Measurements from ENCODE around the gene PCDHGC3. TPM values are rescaled to one million over a fixed set of nuclear protein-coding genes. Genes with fewer than 3 reads are reported as not detected.

Gene PCDHGC3
- 5.3 to 6.9 TPM (median 6.2 TPM) in 5 replicates for total RNA-seq (2022; extraction: Qiagen RNA extraction)

GRCh38 chr5:141475625-141476131 is at the start of gene PCDHGC3:
TSS of gene PCDHGC3 (plus strand) at chr5:141475966. CDS start at chr5:141476117, 151 bp downstream.

DNA sequence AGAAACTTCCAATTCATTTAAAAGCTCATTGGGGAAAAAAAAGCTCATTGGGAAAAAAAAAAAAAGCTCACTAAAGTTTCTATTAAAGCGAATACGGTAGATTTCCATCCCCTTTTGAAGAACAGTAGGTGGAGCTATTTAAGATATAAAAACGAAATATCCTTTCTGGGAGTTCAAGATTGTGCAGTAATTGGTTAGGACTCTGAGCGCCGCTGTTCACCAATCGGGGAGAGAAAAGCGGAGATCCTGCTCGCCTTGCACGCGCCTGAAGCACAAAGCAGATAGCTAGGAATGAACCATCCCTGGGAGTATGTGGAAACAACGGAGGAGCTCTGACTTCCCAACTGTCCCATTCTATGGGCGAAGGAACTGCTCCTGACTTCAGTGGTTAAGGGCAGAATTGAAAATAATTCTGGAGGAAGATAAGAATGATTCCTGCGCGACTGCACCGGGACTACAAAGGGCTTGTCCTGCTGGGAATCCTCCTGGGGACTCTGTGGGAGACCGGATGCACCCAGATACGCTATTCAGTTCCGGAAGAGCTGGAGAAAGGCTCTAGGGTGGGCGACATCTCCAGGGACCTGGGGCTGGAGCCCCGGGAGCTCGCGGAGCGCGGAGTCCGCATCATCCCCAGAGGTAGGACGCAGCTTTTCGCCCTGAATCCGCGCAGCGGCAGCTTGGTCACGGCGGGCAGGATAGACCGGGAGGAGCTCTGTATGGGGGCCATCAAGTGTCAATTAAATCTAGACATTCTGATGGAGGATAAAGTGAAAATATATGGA is 45.2 kb upstream of the PCDHGC3 start, which contains the start of gene PCDHGA12:
TSS of gene PCDHGA12 (plus strand) at position 176 of the 782 bp plus-strand sequence. CDS start at position 429, 253 bp downstream.

DNA sequence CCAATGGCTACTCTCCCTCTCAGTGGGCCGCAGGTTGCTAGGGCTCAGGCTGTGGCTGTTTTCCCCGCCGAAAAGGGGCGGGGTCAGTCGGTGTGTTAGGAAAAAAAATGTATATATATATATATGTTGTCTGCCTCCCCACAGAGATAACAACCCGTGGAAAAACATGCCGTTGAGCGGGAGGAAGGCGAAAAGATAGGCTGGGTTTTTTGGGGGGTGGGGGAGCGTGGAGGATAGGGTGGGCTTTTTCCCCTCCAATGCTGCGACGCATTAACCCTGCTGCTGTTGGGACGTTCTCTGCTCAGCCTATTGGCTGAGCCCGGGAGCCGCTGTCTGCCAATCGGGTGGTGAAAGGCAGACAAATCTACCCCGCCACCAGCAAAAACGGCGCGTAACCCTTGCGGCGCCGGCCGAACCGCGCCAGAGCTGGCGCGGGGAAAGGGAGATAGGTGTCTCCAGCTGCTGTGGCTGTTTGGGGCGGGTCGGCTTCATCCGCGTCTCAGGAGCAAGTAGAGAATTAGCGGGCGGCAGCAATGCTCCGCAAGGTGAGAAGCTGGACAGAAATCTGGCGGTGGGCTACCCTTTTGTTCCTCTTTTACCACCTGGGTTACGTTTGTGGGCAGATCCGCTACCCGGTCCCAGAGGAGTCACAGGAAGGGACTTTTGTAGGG is 9.0 kb downstream of the PCDHGC3 start, which contains the start of gene PCDHGC4:
TSS of gene PCDHGC4 (plus strand) at position 390 of the 671 bp plus-strand sequence. CDS start at position 534, 144 bp downstream.

GRCh38 chr5:141488591-141489561 is 13.1 kb downstream of the PCDHGC3 start, which contains the start of gene PCDHGC5:
TSS of gene PCDHGC5 (plus strand) at chr5:141489081. CDS start at chr5:141489241, 160 bp downstream.

Other genes with a start within 250 kb of the PCDHGC3 start
- gene PCDHB15, start 230.6 kb upstream of the PCDHGC3 start, total RNA-seq (2022; extraction: Qiagen RNA extraction): 0.03 to 0.14 TPM (median 0.06 TPM) in 5 replicates
- not detected in 5 replicates for gene SLC25A2, start 171.9 kb upstream of the PCDHGC3 start, total RNA-seq (2022; extraction: Qiagen RNA extraction)
- 60.4 to 85.3 TPM (median 69.6 TPM) in 5 replicates for gene TAF7, start 155.2 kb upstream of the PCDHGC3 start, total RNA-seq (2022; extraction: Qiagen RNA extraction)
- gene PCDHGA1, start 145.5 kb upstream of the PCDHGC3 start, total RNA-seq (2022; extraction: Qiagen RNA extraction): 0.22 to 0.38 TPM (median 0.31 TPM) in 5 replicates
- gene PCDHGA2, start 137.2 kb upstream of the PCDHGC3 start, total RNA-seq (2022; extraction: Qiagen RNA extraction): 0.54 to 0.91 TPM (median 0.62 TPM) in 5 replicates
- gene PCDHGA3, start 132.1 kb upstream of the PCDHGC3 start, total RNA-seq (2022; extraction: Qiagen RNA extraction): not detected in 5 replicates
- gene PCDHGB1, start 125.9 kb upstream of the PCDHGC3 start, total RNA-seq (2022; extraction: Qiagen RNA extraction): 1.3 to 2.2 TPM (median 1.6 TPM) in 5 replicates
- 0.06 to 0.16 TPM (median 0.12 TPM) in 4 of 5 replicates, not detected in the other for gene PCDHGA4, start 120.9 kb upstream of the PCDHGC3 start, total RNA-seq (2022; extraction: Qiagen RNA extraction)
- gene PCDHGB2, start 116.0 kb upstream of the PCDHGC3 start, total RNA-seq (2022; extraction: Qiagen RNA extraction): 0.05 to 0.13 TPM (median 0.11 TPM) in 4 of 5 replicates, not detected in the other
- gene PCDHGA5, start 111.8 kb upstream of the PCDHGC3 start, total RNA-seq (2022; extraction: Qiagen RNA extraction): 0.10 to 0.23 TPM (median 0.13 TPM) in 5 replicates
- 0.20 to 0.25 TPM (median 0.21 TPM) in 5 replicates for gene PCDHGB3, start 105.7 kb upstream of the PCDHGC3 start, total RNA-seq (2022; extraction: Qiagen RNA extraction)
- gene PCDHGA6, start 102.1 kb upstream of the PCDHGC3 start, total RNA-seq (2022; extraction: Qiagen RNA extraction): 0.14 to 0.26 TPM (median 0.20 TPM) in 5 replicates
- gene PCDHGA7, start 93.2 kb upstream of the PCDHGC3 start, total RNA-seq (2022; extraction: Qiagen RNA extraction): 0.57 to 1.2 TPM (median 0.76 TPM) in 5 replicates
- 0.56 to 1.1 TPM (median 0.85 TPM) in 5 replicates for gene PCDHGB4, start 88.3 kb upstream of the PCDHGC3 start, total RNA-seq (2022; extraction: Qiagen RNA extraction)
- 0.02 to 0.05 TPM (median 0.05 TPM) in 3 of 5 replicates, not detected in the others for gene PCDHGA8, start 83.3 kb upstream of the PCDHGC3 start, total RNA-seq (2022; extraction: Qiagen RNA extraction)
- gene PCDHGB5, start 78.0 kb upstream of the PCDHGC3 start, total RNA-seq (2022; extraction: Qiagen RNA extraction): 2.0 to 2.6 TPM (median 2.3 TPM) in 5 replicates
- 0.05 to 0.07 TPM (median 0.07 TPM) in 4 of 5 replicates, not detected in the other for gene PCDHGA9, start 73.2 kb upstream of the PCDHGC3 start, total RNA-seq (2022; extraction: Qiagen RNA extraction)
- 0.05 to 0.18 TPM (median 0.10 TPM) in 5 replicates for gene PCDHGB6, start 67.9 kb upstream of the PCDHGC3 start, total RNA-seq (2022; extraction: Qiagen RNA extraction)
- 0.02 to 0.03 TPM (median 0.02 TPM) in 3 of 5 replicates, not detected in the others for gene PCDHGA10, start 63.0 kb upstream of the PCDHGC3 start, total RNA-seq (2022; extraction: Qiagen RNA extraction)
- 0.02 to 0.08 TPM (median 0.07 TPM) in 5 replicates for gene PCDHGB7, start 58.3 kb upstream of the PCDHGC3 start, total RNA-seq (2022; extraction: Qiagen RNA extraction)
- 0.02 to 0.06 TPM (median 0.02 TPM) in 3 of 5 replicates, not detected in the others for gene PCDHGA11, start 54.9 kb upstream of the PCDHGC3 start, total RNA-seq (2022; extraction: Qiagen RNA extraction)
- 0.03 TPM in 2 of 5 replicates, not detected in the others for gene PCDHGA12, start 45.5 kb upstream of the PCDHGC3 start, total RNA-seq (2022; extraction: Qiagen RNA extraction)
- not detected in 5 replicates for gene PCDHGC4, start 9.1 kb downstream of the PCDHGC3 start, total RNA-seq (2022; extraction: Qiagen RNA extraction)
- 0.02 TPM in 1 of 5 replicates, not detected in the others for gene PCDHGC5, start 13.1 kb downstream of the PCDHGC3 start, total RNA-seq (2022; extraction: Qiagen RNA extraction)
- gene DIAPH1, start 143.0 kb downstream of the PCDHGC3 start, total RNA-seq (2022; extraction: Qiagen RNA extraction): 94.5 to 109 TPM (median 96.9 TPM) in 5 replicates
- 47.2 to 51.9 TPM (median 48.5 TPM) in 5 replicates for gene HDAC3, start 160.9 kb downstream of the PCDHGC3 start, total RNA-seq (2022; extraction: Qiagen RNA extraction)
- gene RELL2, start 161.0 kb downstream of the PCDHGC3 start, total RNA-seq (2022; extraction: Qiagen RNA extraction): 3.7 to 5.0 TPM (median 4.3 TPM) in 5 replicates
- gene FCHSD1, start 175.5 kb downstream of the PCDHGC3 start, total RNA-seq (2022; extraction: Qiagen RNA extraction): 6.0 to 11.1 TPM (median 8.8 TPM) in 5 replicates
- 4.0 to 4.6 TPM (median 4.2 TPM) in 5 replicates for gene ARAP3, start 206.3 kb downstream of the PCDHGC3 start, total RNA-seq (2022; extraction: Qiagen RNA extraction)